ENCODE results near the gene NDUFA12.

NDUFA12 gene

GRCh38 chr12:94983321-94983720, 20.2 kb downstream of the NDUFA12 start:
- no peaks in the 10 kb centered on the region for H4K20me1 ChIP-seq (ENCODE audit: insufficient read depth)
- no peak overlapping the region for H3K4me2 ChIP-seq
- no peak overlapping the region for H3K27ac ChIP-seq
- no peak overlapping the region for H3K4me3 ChIP-seq (IDR thresholded peaks at IDR 0.05; ENCODE audit: insufficient read depth, low read depth, low read length)
- TF ChIP-seq CTCF (conservative IDR thresholded peaks at IDR 0.05; ENCODE audit: low read depth, low read length): no peak
- H3K79me2 ChIP-seq (ENCODE audit: insufficient read depth, low read depth): no peaks in the 10 kb centered on the region
- H3K36me3 ChIP-seq (ENCODE audit: insufficient read depth): no peaks in the 10 kb centered on the region
- no peaks in the 10 kb centered on the region for H3K27me3 ChIP-seq (ENCODE audit: insufficient read depth, low read depth)
- no peak overlapping the region for H3K9ac ChIP-seq
- no peak overlapping the region for H2AFZ ChIP-seq (ENCODE audit: low read depth)
- H3K4me1 ChIP-seq (ENCODE audit: low read depth, poor library complexity, severe bottlenecking): no peaks in the 10 kb centered on the region

- H3K4me1 ChIP-seq (ENCODE audit: low read depth, poor library complexity, severe bottlenecking): no peaks in the 10 kb centered on the region
- H4K20me1 ChIP-seq (ENCODE audit: insufficient read depth): no peaks in the 10 kb centered on the region
- no peak overlapping the region for H3K4me3 ChIP-seq (IDR thresholded peaks at IDR 0.05; ENCODE audit: insufficient read depth, low read depth, low read length)
- no peak overlapping the region for H2AFZ ChIP-seq (ENCODE audit: low read depth)
- no peak overlapping the region for H3K9ac ChIP-seq
- TF ChIP-seq CTCF (conservative IDR thresholded peaks at IDR 0.05; ENCODE audit: low read depth, low read length): no peak
- H3K27me3 ChIP-seq (ENCODE audit: insufficient read depth, low read depth): no peaks in the 10 kb centered on the region
- H3K4me2 ChIP-seq: no peak overlapping the region
- H3K79me2 ChIP-seq (ENCODE audit: insufficient read depth, low read depth): no peaks in the 10 kb centered on the region
- no peak overlapping the region for H3K27ac ChIP-seq
- H3K36me3 ChIP-seq (ENCODE audit: insufficient read depth): no peaks in the 10 kb centered on the region
Observed at GRCh38 chr12:94982456-94982855, 21.0 kb downstream of the NDUFA12 start.

- H4K20me1 ChIP-seq (ENCODE audit: insufficient read depth): no peaks in the 10 kb centered on the region
- H3K36me3 ChIP-seq (ENCODE audit: insufficient read depth): no peaks in the 10 kb centered on the region
- H2AFZ ChIP-seq (ENCODE audit: low read depth): no peak overlapping the region
- H3K79me2 ChIP-seq (ENCODE audit: insufficient read depth, low read depth): no peaks in the 10 kb centered on the region
- H3K4me1 ChIP-seq (ENCODE audit: low read depth, poor library complexity, severe bottlenecking): no peaks in the 10 kb centered on the region
- no peak overlapping the region for H3K9ac ChIP-seq
- no peak overlapping the region for H3K4me3 ChIP-seq (IDR thresholded peaks at IDR 0.05; ENCODE audit: insufficient read depth, low read depth, low read length)
- H3K27ac ChIP-seq: no peak overlapping the region
- no peaks in the 10 kb centered on the region for H3K27me3 ChIP-seq (ENCODE audit: insufficient read depth, low read depth)
- no peak overlapping the region for H3K4me2 ChIP-seq
- no peak for TF ChIP-seq CTCF (conservative IDR thresholded peaks at IDR 0.05; ENCODE audit: low read depth, low read length)
Observed at GRCh38 chr12:94980577-94980976, 22.9 kb downstream of the NDUFA12 start.

- Histone ChIP-seq H3K27me3 (ENCODE audit: insufficient read depth, low read depth) (no peaks in the 10 kb centered on the region), H3K27ac (no peak overlapping the region), H2AFZ (ENCODE audit: low read depth) (no peak overlapping the region), H3K36me3 (ENCODE audit: insufficient read depth) (no peaks in the 10 kb centered on the region), H3K4me1 (ENCODE audit: low read depth, poor library complexity, severe bottlenecking) (no peaks in the 10 kb centered on the region), H3K79me2 (ENCODE audit: insufficient read depth, low read depth) (no peaks in the 10 kb centered on the region), H3K9ac (no peak overlapping the region), H4K20me1 (ENCODE audit: insufficient read depth) (no peaks in the 10 kb centered on the region), H3K4me3 (IDR thresholded peaks at IDR 0.05; ENCODE audit: insufficient read depth, low read depth, low read length) (no peak overlapping the region), H3K4me2 (no peak overlapping the region)
- TF ChIP-seq CTCF (conservative IDR thresholded peaks at IDR 0.05; ENCODE audit: low read depth, low read length): no peak
Observed at GRCh38 chr12:94979941-94980340, 23.6 kb downstream of the NDUFA12 start.

All from KMS-11 (cell line).